ENCODE measurements around the gene PRDM16. TPM values are rescaled to one million over a fixed set of nuclear protein-coding genes. Genes with fewer than 3 reads are reported as not detected.

PRDM16 gene
- total RNA-seq, 1 experiment from 2014 or later = 6.1 TPM

DNA sequence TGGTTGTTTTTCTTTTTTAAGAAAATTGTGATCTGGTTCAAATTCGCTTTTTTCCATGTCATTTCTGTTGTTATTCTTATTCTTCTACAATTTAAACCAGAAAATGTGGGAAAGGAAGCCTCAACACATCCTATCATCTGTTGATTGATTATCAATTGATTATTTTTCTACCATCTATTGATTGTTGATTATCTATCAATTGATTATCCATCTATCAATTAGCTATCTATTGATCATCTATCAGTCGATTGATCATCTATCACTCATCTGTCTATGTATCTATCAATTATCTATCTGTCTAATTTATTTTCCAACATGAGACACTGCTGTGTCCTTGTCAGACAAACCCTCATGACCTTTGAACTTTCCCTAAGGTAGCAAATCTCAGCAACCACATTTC, 249.3 kb downstream of the PRDM16 start (continued):
- TF ChIP-seq, protein P1, sequence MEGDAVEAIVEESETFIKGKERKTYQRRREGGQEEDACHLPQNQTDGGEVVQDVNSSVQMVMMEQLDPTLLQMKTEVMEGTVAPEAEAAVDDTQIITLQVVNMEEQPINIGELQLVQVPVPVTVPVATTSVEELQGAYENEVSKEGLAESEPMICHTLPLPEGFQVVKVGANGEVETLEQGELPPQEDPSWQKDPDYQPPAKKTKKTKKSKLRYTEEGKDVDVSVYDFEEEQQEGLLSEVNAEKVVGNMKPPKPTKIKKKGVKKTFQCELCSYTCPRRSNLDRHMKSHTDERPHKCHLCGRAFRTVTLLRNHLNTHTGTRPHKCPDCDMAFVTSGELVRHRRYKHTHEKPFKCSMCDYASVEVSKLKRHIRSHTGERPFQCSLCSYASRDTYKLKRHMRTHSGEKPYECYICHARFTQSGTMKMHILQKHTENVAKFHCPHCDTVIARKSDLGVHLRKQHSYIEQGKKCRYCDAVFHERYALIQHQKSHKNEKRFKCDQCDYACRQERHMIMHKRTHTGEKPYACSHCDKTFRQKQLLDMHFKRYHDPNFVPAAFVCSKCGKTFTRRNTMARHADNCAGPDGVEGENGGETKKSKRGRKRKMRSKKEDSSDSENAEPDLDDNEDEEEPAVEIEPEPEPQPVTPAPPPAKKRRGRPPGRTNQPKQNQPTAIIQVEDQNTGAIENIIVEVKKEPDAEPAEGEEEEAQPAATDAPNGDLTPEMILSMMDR (IDR thresholded peaks at IDR 0.05 in 2 of 3, conservative IDR thresholded peaks at IDR 0.05 in 1 of 3; ENCODE audit: borderline replicate concordance in 1 of 3, insufficient read depth in 1 of 3, low read depth in 2 of 3, low read length in 2 of 3) = no peak
- TF ChIP-seq ELF1 (IDR thresholded peaks at IDR 0.05; ENCODE audit: borderline replicate concordance, low read depth) (no peak), EZH2phosphoT487 (IDR thresholded peaks at IDR 0.05; ENCODE audit: borderline replicate concordance) (no peak), JUND (IDR thresholded peaks at IDR 0.05) (no peak)
- TF ChIP-seq, protein P2, sequence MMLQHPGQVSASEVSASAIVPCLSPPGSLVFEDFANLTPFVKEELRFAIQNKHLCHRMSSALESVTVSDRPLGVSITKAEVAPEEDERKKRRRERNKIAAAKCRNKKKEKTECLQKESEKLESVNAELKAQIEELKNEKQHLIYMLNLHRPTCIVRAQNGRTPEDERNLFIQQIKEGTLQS (IDR thresholded peaks at IDR 0.05) = no peak

DNA sequence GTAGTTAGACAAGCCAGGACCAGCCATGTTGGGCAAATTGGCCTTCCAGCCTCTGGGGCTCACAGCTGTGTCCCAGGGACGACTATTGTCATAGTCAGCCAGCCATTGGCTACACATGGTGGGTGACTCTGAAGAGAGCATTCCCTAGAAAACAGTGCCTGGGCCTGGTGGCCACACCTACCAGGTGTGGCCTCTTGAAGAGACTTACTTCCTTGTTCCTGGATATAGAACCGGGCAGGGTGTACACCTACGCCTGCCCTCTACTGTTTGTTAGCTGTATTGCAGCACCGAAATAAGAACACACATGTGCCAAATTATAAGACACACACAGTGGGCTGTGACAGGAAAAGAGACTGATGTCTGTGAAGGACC, 250.9 kb downstream of the PRDM16 start:
- intact Hi-C loops (cut with micrococcal nuclease) = loop anchor here (1.0 to 10.0 kb wide), 2 partner anchors 245 to 308 kb away; no protein-coding TSS in a partner anchor
- ATAC-seq (peak; percentile 96), DNase-seq (ENCODE audit: low read depth, low spot score) (peak; percentile 85)
- H3K4me3 ChIP-seq (replicated peaks in 1 of 2; ENCODE audit: low read depth in 1 of 2, low read length in 2 of 2) = no peak overlapping the region
- ChIA-PET RAD21 (ENCODE audit: low non-redundant PET in 1 of 2, low total read pairs in 2 of 2, uncharacterized antibody in 2 of 2, unreplicated experiment in 2 of 2) (interaction anchor here in 1 of 2 experiments (0.8 kb wide), 1 partner anchor 307 kb away, joined by 3 read pairs; no protein-coding TSS in a partner anchor), POLR2A (no interaction called here), CTCF (interaction anchor here (0.9 to 2.2 kb wide), 2 partner anchors 90 to 307 kb away, joined by 3 to 8 read pairs; no protein-coding TSS in a partner anchor)
- no peaks in the 10 kb centered on the region for H3K79me2 ChIP-seq (ENCODE audit: insufficient read depth, low read length)
- no TSS peak for BruUV-seq (replicated peaks)
- H3K36me3 ChIP-seq (ENCODE audit: control insufficient read depth in 1 of 2, insufficient read depth in 2 of 2, low read length in 2 of 2) = no peaks in the 10 kb centered on the region
- TF ChIP-seq TCF7L2 (IDR thresholded peaks at IDR 0.05; ENCODE audit: borderline replicate concordance, extremely low read depth, insufficient read depth, insufficient read length) = no peak
- TF ChIP-seq, protein P3, sequence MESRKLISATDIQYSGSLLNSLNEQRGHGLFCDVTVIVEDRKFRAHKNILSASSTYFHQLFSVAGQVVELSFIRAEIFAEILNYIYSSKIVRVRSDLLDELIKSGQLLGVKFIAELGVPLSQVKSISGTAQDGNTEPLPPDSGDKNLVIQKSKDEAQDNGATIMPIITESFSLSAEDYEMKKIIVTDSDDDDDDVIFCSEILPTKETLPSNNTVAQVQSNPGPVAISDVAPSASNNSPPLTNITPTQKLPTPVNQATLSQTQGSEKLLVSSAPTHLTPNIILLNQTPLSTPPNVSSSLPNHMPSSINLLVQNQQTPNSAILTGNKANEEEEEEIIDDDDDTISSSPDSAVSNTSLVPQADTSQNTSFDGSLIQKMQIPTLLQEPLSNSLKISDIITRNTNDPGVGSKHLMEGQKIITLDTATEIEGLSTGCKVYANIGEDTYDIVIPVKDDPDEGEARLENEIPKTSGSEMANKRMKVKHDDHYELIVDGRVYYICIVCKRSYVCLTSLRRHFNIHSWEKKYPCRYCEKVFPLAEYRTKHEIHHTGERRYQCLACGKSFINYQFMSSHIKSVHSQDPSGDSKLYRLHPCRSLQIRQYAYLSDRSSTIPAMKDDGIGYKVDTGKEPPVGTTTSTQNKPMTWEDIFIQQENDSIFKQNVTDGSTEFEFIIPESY (IDR thresholded peaks at IDR 0.05; ENCODE audit: extremely low read depth, insufficient replicate concordance, low read length) = no peak
- TF ChIP-seq, protein P1 (IDR thresholded peaks at IDR 0.05 in 2 of 3, conservative IDR thresholded peaks at IDR 0.05 in 1 of 3; ENCODE audit: borderline replicate concordance in 1 of 3, insufficient read depth in 1 of 3, low read depth in 2 of 3, low read length in 2 of 3) = peak; percentile 70 to 91 (median 87); a peak in 5 of 6 replicates
- no peak for TF ChIP-seq EZH2 (IDR thresholded peaks at IDR 0.05)
- TF ChIP-seq RAD21 (IDR thresholded peaks at IDR 0.05; ENCODE audit: low read depth) = peak; percentile 81
- no peak for TF ChIP-seq YY1 (IDR thresholded peaks at IDR 0.05; ENCODE audit: extremely low read depth, insufficient replicate concordance, low read depth, low read length)
- peak; percentile 47 for TF ChIP-seq POLR2AphosphoS5 (IDR thresholded peaks at IDR 0.05; ENCODE audit: low read depth, low read length)
- no peak; the same call in 1 of the 2 replicates for TF ChIP-seq ELF1 (IDR thresholded peaks at IDR 0.05; ENCODE audit: borderline replicate concordance, low read depth)
- TF ChIP-seq, protein P4, sequence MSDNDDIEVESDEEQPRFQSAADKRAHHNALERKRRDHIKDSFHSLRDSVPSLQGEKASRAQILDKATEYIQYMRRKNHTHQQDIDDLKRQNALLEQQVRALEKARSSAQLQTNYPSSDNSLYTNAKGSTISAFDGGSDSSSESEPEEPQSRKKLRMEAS (IDR thresholded peaks at IDR 0.05) = 0 out of 2 replicates have a peak, but pooled peaks have one; percentile 42
- TF ChIP-seq, protein P2 (IDR thresholded peaks at IDR 0.05) = no peak
- peaks cover 22 to 38% of the 10 kb centered on the region in 2 experiments for H3K4me1 ChIP-seq (ENCODE audit: control insufficient read depth in 1 of 2, insufficient read depth in 2 of 2, low read length in 2 of 2)
- peak overlapping the region; percentile 56 for H3K4me2 ChIP-seq (ENCODE audit: low read length)
- H3K9ac ChIP-seq (ENCODE audit: low read length) = no peak overlapping the region
- peak overlapping the region; percentile 28; the same call in 1 of the 2 replicates for H3K27ac ChIP-seq (ENCODE audit: low read depth, low read length)
- H4K20me1 ChIP-seq (ENCODE audit: insufficient read depth) = no peaks in the 10 kb centered on the region
- no peak overlapping the region for H2AFZ ChIP-seq (ENCODE audit: low read depth, low read length, poor library complexity, severe bottlenecking)
- no peaks in the 10 kb centered on the region for H3K9me2 ChIP-seq (ENCODE audit: insufficient read depth)
- no peaks in the 10 kb centered on the region for H3K9me3 ChIP-seq (ENCODE audit: control insufficient read depth in 1 of 2, insufficient read depth in 1 of 2, low read depth in 1 of 2, low read length in 2 of 2)
- no peaks in the 10 kb centered on the region for H3K27me3 ChIP-seq (ENCODE audit: insufficient read depth, low read length)
